ENCODE data around the gene SLC16A2. TPM values are rescaled to one million over a fixed set of nuclear protein-coding genes. Genes with fewer than 3 reads are reported as not detected.

SLC16A2 gene
- total RNA-seq, 1 experiment from 2014 or later = 55.2 TPM

DNA sequence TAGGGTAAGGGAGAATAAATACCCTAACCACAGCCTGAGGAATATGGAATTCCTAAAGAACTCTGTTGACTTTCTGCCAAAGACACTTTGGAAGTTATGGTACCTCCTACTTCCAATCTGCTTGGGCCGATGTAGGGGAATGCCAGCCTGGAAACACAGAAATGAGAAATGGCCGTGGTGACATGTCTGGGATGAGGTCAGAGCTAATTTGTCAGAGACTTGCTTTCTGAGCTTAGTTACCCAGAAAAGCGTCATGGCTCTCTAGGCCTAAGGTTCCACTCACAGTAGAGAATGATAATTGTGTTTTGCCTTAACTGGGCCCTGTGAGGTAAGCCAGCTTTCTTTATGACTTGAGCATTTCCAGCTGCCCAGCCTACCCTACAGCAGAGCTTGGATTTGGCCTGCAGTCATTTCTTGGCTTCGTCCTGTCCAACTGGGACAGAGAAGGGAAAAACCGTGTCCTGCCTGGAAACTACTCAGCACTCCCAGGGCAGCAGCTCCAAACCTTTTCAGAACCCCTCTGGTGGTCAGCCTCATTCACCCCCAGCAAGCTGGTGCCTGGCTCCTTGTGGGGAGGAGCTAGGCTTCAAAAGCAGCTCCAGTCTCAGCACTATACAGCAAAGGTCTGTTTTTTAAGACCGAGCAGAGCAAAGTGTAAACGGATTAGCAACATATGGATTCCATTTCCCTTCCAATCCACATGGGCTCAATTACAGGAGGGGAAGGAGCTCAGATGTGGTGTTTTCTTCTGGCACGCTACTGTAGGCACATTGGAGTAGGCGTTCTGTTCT lies 100.9 kb downstream of the SLC16A2 start:
- peaks cover 6% of the 10 kb centered on the region for H3K4me1 Mint-ChIP-seq
- ChIA-PET POLR2A (no interaction called here), CTCF (interaction anchor here (1.3 to 1.5 kb wide), 2 partner anchors 30 to 140 kb away, joined by 3 to 4 read pairs; no protein-coding TSS in a partner anchor)
- H3K27ac Mint-ChIP-seq = no peak overlapping the region
- H3K27me3 Mint-ChIP-seq (ENCODE audit: low read depth) = no peaks in the 10 kb centered on the region
- H3K4me3 Mint-ChIP-seq = no peak overlapping the region
- ATAC-seq = no peak
- TF ChIP-seq E2F5 (CRISPR knock-in tag; IDR thresholded peaks at IDR 0.05) = no peak
- no peak for TF ChIP-seq FOXJ3 (CRISPR knock-in tag; IDR thresholded peaks at IDR 0.05; ENCODE audit: borderline replicate concordance)
- no peak for TF ChIP-seq IRF2 (CRISPR knock-in tag; IDR thresholded peaks at IDR 0.05; ENCODE audit: borderline replicate concordance, low read depth)
- TF ChIP-seq, protein P1, sequence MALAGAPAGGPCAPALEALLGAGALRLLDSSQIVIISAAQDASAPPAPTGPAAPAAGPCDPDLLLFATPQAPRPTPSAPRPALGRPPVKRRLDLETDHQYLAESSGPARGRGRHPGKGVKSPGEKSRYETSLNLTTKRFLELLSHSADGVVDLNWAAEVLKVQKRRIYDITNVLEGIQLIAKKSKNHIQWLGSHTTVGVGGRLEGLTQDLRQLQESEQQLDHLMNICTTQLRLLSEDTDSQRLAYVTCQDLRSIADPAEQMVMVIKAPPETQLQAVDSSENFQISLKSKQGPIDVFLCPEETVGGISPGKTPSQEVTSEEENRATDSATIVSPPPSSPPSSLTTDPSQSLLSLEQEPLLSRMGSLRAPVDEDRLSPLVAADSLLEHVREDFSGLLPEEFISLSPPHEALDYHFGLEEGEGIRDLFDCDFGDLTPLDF (CRISPR knock-in tag; IDR thresholded peaks at IDR 0.05) = no peak
- no peak for TF ChIP-seq MYBL2 (CRISPR knock-in tag; IDR thresholded peaks at IDR 0.05)
- TF ChIP-seq, protein P2, sequence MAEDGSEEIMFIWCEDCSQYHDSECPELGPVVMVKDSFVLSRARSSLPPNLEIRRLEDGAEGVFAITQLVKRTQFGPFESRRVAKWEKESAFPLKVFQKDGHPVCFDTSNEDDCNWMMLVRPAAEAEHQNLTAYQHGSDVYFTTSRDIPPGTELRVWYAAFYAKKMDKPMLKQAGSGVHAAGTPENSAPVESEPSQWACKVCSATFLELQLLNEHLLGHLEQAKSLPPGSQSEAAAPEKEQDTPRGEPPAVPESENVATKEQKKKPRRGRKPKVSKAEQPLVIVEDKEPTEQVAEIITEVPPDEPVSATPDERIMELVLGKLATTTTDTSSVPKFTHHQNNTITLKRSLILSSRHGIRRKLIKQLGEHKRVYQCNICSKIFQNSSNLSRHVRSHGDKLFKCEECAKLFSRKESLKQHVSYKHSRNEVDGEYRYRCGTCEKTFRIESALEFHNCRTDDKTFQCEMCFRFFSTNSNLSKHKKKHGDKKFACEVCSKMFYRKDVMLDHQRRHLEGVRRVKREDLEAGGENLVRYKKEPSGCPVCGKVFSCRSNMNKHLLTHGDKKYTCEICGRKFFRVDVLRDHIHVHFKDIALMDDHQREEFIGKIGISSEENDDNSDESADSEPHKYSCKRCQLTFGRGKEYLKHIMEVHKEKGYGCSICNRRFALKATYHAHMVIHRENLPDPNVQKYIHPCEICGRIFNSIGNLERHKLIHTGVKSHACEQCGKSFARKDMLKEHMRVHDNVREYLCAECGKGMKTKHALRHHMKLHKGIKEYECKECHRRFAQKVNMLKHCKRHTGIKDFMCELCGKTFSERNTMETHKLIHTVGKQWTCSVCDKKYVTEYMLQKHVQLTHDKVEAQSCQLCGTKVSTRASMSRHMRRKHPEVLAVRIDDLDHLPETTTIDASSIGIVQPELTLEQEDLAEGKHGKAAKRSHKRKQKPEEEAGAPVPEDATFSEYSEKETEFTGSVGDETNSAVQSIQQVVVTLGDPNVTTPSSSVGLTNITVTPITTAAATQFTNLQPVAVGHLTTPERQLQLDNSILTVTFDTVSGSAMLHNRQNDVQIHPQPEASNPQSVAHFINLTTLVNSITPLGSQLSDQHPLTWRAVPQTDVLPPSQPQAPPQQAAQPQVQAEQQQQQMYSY (CRISPR knock-in tag; IDR thresholded peaks at IDR 0.05) = no peak
- TF ChIP-seq, protein P3, sequence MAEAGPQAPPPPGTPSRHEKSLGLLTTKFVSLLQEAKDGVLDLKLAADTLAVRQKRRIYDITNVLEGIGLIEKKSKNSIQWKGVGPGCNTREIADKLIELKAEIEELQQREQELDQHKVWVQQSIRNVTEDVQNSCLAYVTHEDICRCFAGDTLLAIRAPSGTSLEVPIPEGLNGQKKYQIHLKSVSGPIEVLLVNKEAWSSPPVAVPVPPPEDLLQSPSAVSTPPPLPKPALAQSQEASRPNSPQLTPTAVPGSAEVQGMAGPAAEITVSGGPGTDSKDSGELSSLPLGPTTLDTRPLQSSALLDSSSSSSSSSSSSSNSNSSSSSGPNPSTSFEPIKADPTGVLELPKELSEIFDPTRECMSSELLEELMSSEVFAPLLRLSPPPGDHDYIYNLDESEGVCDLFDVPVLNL (CRISPR knock-in tag; IDR thresholded peaks at IDR 0.05; ENCODE audit: borderline replicate concordance, low read depth) = no peak
- TF ChIP-seq GRHL2 (CRISPR knock-in tag; IDR thresholded peaks at IDR 0.05; ENCODE audit: insufficient replicate concordance, severe bottlenecking) = no peak
- no peak for TF ChIP-seq JUN (CRISPR knock-in tag; IDR thresholded peaks at IDR 0.05)
- DNase-seq (ENCODE audit: low spot score) = no peak
- peaks cover 6% of the 10 kb centered on the region; the same call in 1 of the 2 replicates for H3K9me3 Mint-ChIP-seq
- peaks cover 5% of the 10 kb centered on the region for H3K36me3 Mint-ChIP-seq

GRCh38 chrX:74523224-74523623 lies 101.9 kb downstream of the SLC16A2 start:
- H3K4me1 Mint-ChIP-seq = 0 out of 2 replicates have a peak, but pooled peaks cover 3% of the 10 kb centered on the region
- POLR2A ChIA-PET = no interaction called here
- no peak overlapping the region for H3K27ac Mint-ChIP-seq
- no peaks in the 10 kb centered on the region for H3K27me3 Mint-ChIP-seq (ENCODE audit: low read depth)
- H3K36me3 Mint-ChIP-seq = no peaks in the 10 kb centered on the region
- CTCF ChIA-PET = interaction anchor here (1.3 kb wide), 1 partner anchor 31 kb away, joined by 4 read pairs; no protein-coding TSS in a partner anchor
- DNase-seq (ENCODE audit: low spot score) = no peak
- TF ChIP-seq JAZF1 (CRISPR knock-in tag; IDR thresholded peaks at IDR 0.05) (no peak), ZNF423 (CRISPR knock-in tag; IDR thresholded peaks at IDR 0.05) (no peak), CREM (CRISPR knock-in tag; IDR thresholded peaks at IDR 0.05) (no peak), SP1 (CRISPR knock-in tag; conservative IDR thresholded peaks at IDR 0.05) (no peak), ZNF263 (CRISPR knock-in tag; IDR thresholded peaks at IDR 0.05; ENCODE audit: low read depth) (no peak), IRF2 (CRISPR knock-in tag; IDR thresholded peaks at IDR 0.05; ENCODE audit: borderline replicate concordance, low read depth) (no peak), HMGXB4 (CRISPR knock-in tag; IDR thresholded peaks at IDR 0.05) (no peak), AR (CRISPR knock-in tag; IDR thresholded peaks at IDR 0.05) (no peak), ZNF219 (CRISPR knock-in tag; IDR thresholded peaks at IDR 0.05; ENCODE audit: borderline replicate concordance) (no peak), ZNF416 (CRISPR knock-in tag; IDR thresholded peaks at IDR 0.05) (no peak), MXD4 (CRISPR knock-in tag; IDR thresholded peaks at IDR 0.05; ENCODE audit: borderline replicate concordance) (no peak), ZNF317 (CRISPR knock-in tag; IDR thresholded peaks at IDR 0.05; ENCODE audit: borderline replicate concordance, low read depth) (no peak)
- TF ChIP-seq, protein P4, sequence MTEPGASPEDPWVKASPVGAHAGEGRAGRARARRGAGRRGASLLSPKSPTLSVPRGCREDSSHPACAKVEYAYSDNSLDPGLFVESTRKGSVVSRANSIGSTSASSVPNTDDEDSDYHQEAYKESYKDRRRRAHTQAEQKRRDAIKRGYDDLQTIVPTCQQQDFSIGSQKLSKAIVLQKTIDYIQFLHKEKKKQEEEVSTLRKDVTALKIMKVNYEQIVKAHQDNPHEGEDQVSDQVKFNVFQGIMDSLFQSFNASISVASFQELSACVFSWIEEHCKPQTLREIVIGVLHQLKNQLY (CRISPR knock-in tag; IDR thresholded peaks at IDR 0.05) = no peak
- H3K4me3 Mint-ChIP-seq = no peak overlapping the region
- ATAC-seq = no peak
- no peaks in the 10 kb centered on the region for H3K9me3 Mint-ChIP-seq
